ENCODE measurements around the gene EARS2.

- TF ChIP-seq POLR2AphosphoS5 (IDR thresholded peaks at IDR 0.05; ENCODE audit: low read depth, low read length), result no peak
- TF ChIP-seq POLR2A (IDR thresholded peaks at IDR 0.05; ENCODE audit: low read depth, low read length), result no peak
- TF ChIP-seq TAF1 (IDR thresholded peaks at IDR 0.05; ENCODE audit: low read depth, low read length), result no peak
Observed at GRCh38 chr16:23491490-23492391, 65.4 kb downstream of the EARS2 start.
